Liver (tissue), 3 donors: ENCODE measurements around the gene COBL.

Experiments
- EGR1 ChIP-seq, 2 donors: IDR thresholded peaks; 2 replicates each; pipeline ENCODE4 v1.6.1; 2016 to 2018; ENCODE audit warnings: antibody characterized with exemption in 2 of 2, low read depth in 2 of 2
- FOXA1 ChIP-seq: IDR thresholded peaks from 2 replicates; pipeline ENCODE4 v1.6.1; 2016; ENCODE audit warnings: antibody characterized with exemption
- HNF4A ChIP-seq, 2 donors: conservative IDR thresholded peaks; 2 replicates each; pipeline ENCODE4 v1.6.1; 2016; ENCODE audit warnings: antibody characterized with exemption in 2 of 2, mild to moderate bottlenecking in 2 of 2
- HNF4G ChIP-seq: IDR thresholded peaks from 2 replicates; pipeline ENCODE4 v1.6.1; 2016; ENCODE audit warnings: antibody characterized with exemption
- JUND ChIP-seq, 2 donors: IDR thresholded peaks; 2 replicates each; pipeline ENCODE4 v1.6.1; 2016; ENCODE audit warnings: antibody characterized with exemption in 2 of 2
- RAD21 ChIP-seq, 2 donors: IDR thresholded peaks; 2 replicates each; pipeline ENCODE4 v1.6.1; 2016; ENCODE audit warnings: antibody characterized with exemption in 2 of 2, mild to moderate bottlenecking in 2 of 2
- RXRA ChIP-seq, 2 donors: IDR thresholded peaks; 2 replicates each; pipeline ENCODE4 v1.6.1; 2017 to 2018; ENCODE audit warnings: antibody characterized with exemption in 2 of 2, mild to moderate bottlenecking in 1 of 2
- SP1 ChIP-seq: IDR thresholded peaks from 2 replicates; pipeline ENCODE4 v1.6.1; 2018; ENCODE audit warnings: antibody characterized with exemption, mild to moderate bottlenecking
- TAF1 ChIP-seq: conservative IDR thresholded peaks from 2 replicates; pipeline ENCODE4 v1.6.1; 2016; ENCODE audit warnings: antibody characterized with exemption, mild to moderate bottlenecking
- YY1 ChIP-seq: IDR thresholded peaks from 2 replicates; pipeline ENCODE4 v1.6.1; 2016; ENCODE audit warnings: antibody characterized with exemption, mild to moderate bottlenecking
- TF ChIP-seq, protein P1 (sequence below): fragments of 150-350 bp; IDR thresholded peaks from 2 replicates; pipeline ENCODE4 v1.5.1; 2017; ENCODE audit warnings: improper control_type of control experiment, low read depth, low read length; ENCODE audit not compliant: missing input control
- TF ChIP-seq, protein P2 (sequence below): IDR thresholded peaks from 2 replicates; pipeline ENCODE4 v1.6.1; 2016; ENCODE audit warnings: antibody characterized with exemption, mild to moderate bottlenecking
- donor health status: healthy.
- donor health status: healthy.

DNA sequence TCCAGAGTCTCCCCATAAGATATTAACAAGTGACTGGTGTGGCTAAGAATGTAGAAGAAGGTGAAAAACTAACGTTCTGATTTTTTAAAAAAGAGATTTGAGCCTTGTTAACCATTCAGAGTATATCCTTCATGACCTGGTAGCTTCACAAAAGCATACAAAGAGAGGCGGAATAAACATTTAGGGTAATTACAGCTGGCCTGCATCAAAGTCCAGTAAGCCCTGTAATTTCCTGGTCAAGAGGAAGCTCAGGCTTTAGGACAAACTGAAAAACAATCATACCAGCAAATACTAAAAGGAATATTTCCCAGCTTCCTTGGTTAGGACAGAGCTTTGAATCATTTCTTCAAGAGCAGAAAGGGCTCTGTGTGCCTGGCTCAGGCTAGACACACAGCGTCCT is 165.2 kb downstream of the COBL start:
- TF ChIP-seq RAD21 (IDR thresholded peaks at IDR 0.05) (no peak), TAF1 (no peak), EGR1 (IDR thresholded peaks at IDR 0.05; ENCODE audit: low read depth in 2 of 2) (no peak), HNF4G (no peak), RXRA (IDR thresholded peaks at IDR 0.05) (no peak), SP1 (no peak), YY1 (no peak), FOXA1 (no peak), JUND (IDR thresholded peaks at IDR 0.05) (no peak), HNF4A (conservative IDR thresholded peaks at IDR 0.05) (no peak)
- TF ChIP-seq, protein P1, sequence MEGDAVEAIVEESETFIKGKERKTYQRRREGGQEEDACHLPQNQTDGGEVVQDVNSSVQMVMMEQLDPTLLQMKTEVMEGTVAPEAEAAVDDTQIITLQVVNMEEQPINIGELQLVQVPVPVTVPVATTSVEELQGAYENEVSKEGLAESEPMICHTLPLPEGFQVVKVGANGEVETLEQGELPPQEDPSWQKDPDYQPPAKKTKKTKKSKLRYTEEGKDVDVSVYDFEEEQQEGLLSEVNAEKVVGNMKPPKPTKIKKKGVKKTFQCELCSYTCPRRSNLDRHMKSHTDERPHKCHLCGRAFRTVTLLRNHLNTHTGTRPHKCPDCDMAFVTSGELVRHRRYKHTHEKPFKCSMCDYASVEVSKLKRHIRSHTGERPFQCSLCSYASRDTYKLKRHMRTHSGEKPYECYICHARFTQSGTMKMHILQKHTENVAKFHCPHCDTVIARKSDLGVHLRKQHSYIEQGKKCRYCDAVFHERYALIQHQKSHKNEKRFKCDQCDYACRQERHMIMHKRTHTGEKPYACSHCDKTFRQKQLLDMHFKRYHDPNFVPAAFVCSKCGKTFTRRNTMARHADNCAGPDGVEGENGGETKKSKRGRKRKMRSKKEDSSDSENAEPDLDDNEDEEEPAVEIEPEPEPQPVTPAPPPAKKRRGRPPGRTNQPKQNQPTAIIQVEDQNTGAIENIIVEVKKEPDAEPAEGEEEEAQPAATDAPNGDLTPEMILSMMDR = no peak
- TF ChIP-seq, protein P2, sequence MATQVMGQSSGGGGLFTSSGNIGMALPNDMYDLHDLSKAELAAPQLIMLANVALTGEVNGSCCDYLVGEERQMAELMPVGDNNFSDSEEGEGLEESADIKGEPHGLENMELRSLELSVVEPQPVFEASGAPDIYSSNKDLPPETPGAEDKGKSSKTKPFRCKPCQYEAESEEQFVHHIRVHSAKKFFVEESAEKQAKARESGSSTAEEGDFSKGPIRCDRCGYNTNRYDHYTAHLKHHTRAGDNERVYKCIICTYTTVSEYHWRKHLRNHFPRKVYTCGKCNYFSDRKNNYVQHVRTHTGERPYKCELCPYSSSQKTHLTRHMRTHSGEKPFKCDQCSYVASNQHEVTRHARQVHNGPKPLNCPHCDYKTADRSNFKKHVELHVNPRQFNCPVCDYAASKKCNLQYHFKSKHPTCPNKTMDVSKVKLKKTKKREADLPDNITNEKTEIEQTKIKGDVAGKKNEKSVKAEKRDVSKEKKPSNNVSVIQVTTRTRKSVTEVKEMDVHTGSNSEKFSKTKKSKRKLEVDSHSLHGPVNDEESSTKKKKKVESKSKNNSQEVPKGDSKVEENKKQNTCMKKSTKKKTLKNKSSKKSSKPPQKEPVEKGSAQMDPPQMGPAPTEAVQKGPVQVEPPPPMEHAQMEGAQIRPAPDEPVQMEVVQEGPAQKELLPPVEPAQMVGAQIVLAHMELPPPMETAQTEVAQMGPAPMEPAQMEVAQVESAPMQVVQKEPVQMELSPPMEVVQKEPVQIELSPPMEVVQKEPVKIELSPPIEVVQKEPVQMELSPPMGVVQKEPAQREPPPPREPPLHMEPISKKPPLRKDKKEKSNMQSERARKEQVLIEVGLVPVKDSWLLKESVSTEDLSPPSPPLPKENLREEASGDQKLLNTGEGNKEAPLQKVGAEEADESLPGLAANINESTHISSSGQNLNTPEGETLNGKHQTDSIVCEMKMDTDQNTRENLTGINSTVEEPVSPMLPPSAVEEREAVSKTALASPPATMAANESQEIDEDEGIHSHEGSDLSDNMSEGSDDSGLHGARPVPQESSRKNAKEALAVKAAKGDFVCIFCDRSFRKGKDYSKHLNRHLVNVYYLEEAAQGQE = no peak
